Esophagus (tissue), 2 donors: ENCODE data around the gene TAOK2. TPM values are rescaled to one million over a fixed set of nuclear protein-coding genes. Genes with fewer than 3 reads are reported as not detected.

Experiments used
- H3K27ac ChIP-seq, 2 donors: one replicate each; pipeline ENCODE4 v1.5.1; 2013; ENCODE audit warnings: low read depth in 2 of 2, mild to moderate bottlenecking in 2 of 2, inconsistent platforms in 1 of 2, low read length in 1 of 2, moderate library complexity in 1 of 2
- H3K27me3 ChIP-seq, 2 donors: one replicate each; pipeline ENCODE4 v1.6.1; 2013; ENCODE audit warnings: low read length in 2 of 2, control low read depth in 1 of 2, mild to moderate bottlenecking in 1 of 2; ENCODE audit not compliant: insufficient read depth in 2 of 2, control insufficient read depth in 1 of 2
- H3K36me3 ChIP-seq, 2 donors: one replicate each; pipeline ENCODE4 v1.6.1; 2013; ENCODE audit warnings: low read length in 1 of 2; ENCODE audit not compliant: control insufficient read depth in 2 of 2, insufficient read depth in 2 of 2
- H3K4me1 ChIP-seq, 2 donors: one replicate each; pipeline ENCODE4 v1.6.1; 2013; ENCODE audit warnings: low read length in 1 of 2; ENCODE audit not compliant: control insufficient read depth in 2 of 2, insufficient read depth in 2 of 2
- H3K4me3 ChIP-seq, 2 donors: one replicate each; pipeline ENCODE4 v1.5.1; 2013; ENCODE audit warnings: low read length in 2 of 2, mild to moderate bottlenecking in 2 of 2, low read depth in 1 of 2, moderate library complexity in 1 of 2
- H3K9me3 ChIP-seq, 2 donors: one replicate each; pipeline ENCODE4 v1.6.1; 2013; ENCODE audit warnings: mild to moderate bottlenecking in 2 of 2, low read depth in 1 of 2, low read length in 1 of 2, moderate library complexity in 1 of 2; ENCODE audit not compliant: control insufficient read depth in 2 of 2, insufficient read depth in 1 of 2
- WGBS, 2 donors: extraction: QIAGEN DNeasy Blood & Tissue Kit; methylation state at CpG; one replicate each; pipeline ENCODE4 v1.1.7; 2013; 5-methylcytosine and 5-hydroxymethylcytosine counted together
- polyA plus RNA-seq, 2 donors: library from polyadenylated mRNA; stranded (reverse); fragments of 200-250 nt; gene quantifications; one replicate each; pipeline ENCODE4 v1.2.3, GENCODE V29; 2013
- donor health status: healthy with polysubstance abuse.
- donor health status: Bipolar disorder and iron deficiency.

TAOK2 gene
- polyA plus RNA-seq, 2 donors, result 15.6 to 30.2 TPM

DNA sequence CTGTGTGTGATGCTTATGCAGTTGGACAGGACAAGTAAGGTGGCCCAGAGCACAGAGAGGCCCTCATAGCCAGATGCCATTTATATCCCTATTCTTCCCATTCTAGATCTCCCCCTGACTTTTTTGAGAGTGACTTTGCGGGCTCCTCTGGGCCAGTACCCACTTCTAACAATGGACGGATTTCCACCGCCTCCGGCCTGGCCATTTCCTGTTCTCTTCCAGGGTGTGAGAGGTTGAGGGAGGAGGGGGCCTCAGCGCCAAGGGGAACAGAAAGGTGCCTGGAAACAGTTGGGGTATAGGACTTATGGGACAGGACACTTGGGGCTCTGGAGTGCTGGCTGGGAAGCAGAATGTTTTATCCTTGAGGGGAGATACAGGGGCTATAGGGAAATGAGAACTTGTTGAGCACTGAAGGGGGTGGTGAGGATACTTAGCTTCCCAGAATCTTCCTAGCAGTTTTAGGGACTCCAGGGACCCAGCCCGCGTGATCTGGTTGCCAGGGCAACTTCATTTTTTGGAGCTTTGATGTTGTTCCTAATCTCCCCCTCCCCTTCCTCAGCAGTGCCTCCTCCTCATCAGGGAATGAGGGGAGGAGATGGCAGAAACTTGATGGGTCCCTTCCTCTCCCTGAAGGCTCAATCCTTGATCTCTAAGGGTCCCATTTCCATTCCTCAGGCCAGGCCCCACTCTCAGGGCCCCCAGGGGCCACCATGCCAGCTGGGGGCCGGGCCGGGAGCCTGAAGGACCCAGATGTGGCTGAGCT, 3.6 kb downstream of the TAOK2 start:
- 80 to 84% methylated on average over 9 of the region's 9 CpGs for WGBS, 2 donors
- Histone ChIP-seq H3K27ac (no peak overlapping the region), H3K4me1 (peaks cover 10 to 16% of the 10 kb centered on the region in 2 donors), H3K27me3 (no peaks in the 10 kb centered on the region), H3K4me3 (no peak overlapping the region), H3K9me3 (no peaks in the 10 kb centered on the region), H3K36me3 (peaks cover 20 to 30% of the 10 kb centered on the region in 2 donors)

- Histone ChIP-seq H3K4me1 (peaks cover 10 to 16% of the 10 kb centered on the region in 2 donors), H3K4me3 (no peak overlapping the region), H3K27me3 (no peaks in the 10 kb centered on the region), H3K36me3 (peaks cover 25 to 38% of the 10 kb centered on the region in 2 donors), H3K9me3 (no peaks in the 10 kb centered on the region), H3K27ac (no peak overlapping the region)
- WGBS, 2 donors, result 93 to 95% methylated on average over 9 of the region's 9 CpGs
Observed at GRCh38 chr16:29978081-29978480, 4.4 kb downstream of the TAOK2 start.

- Histone ChIP-seq H3K36me3 (peaks cover 31 to 44% of the 10 kb centered on the region in 2 donors), H3K27ac (no peak overlapping the region), H3K9me3 (no peaks in the 10 kb centered on the region), H3K4me1 (peaks cover 7 to 16% of the 10 kb centered on the region in 2 donors), H3K4me3 (no peak overlapping the region), H3K27me3 (no peaks in the 10 kb centered on the region)
- 90% methylated on average over 9 of the region's 9 CpGs for WGBS, 2 donors
Observed at GRCh38 chr16:29978564-29979270, 5.0 kb downstream of the TAOK2 start.

DNA sequence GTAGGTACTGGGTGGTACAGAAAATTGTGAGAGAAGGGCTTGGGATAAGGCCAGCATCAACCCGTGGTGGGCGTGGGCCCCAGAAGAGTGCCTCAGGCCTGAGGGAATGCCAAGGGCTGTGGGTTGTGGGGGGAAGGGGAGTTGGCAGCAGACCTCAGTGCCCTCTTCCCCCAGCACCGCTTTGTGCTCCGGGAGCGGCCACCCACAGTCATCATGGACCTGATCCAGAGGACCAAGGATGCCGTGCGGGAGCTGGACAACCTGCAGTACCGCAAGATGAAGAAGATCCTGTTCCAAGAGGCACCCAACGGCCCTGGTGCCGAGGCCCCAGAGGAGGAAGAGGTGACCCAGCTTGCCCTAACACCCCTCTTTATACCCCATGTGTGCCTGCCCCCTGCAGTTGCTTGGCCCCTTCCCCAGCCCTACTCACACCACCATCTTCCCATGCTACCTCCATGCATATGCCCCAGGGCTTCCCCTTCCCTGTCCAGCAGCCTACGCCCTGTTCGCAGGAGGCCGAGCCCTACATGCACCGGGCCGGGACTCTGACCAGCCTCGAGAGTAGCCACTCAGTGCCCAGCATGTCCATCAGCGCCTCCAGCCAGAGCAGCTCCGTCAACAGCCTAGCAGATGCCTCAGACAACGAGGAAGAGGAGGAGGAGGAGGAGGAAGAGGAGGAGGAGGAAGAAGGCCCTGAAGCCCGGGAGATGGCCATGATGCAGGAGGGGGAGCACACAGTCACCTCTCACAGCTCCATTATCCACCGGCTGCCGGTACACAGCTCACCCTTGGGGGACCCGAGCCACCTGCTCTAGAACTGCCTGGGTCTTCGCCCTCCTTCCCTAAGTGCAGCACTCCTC, 9.1 kb downstream of the TAOK2 start:
- Histone ChIP-seq H3K27me3 (no peaks in the 10 kb centered on the region), H3K4me3 (no peak overlapping the region), H3K4me1 (no peaks in the 10 kb centered on the region), H3K27ac (no peak overlapping the region), H3K9me3 (no peaks in the 10 kb centered on the region), H3K36me3 (peaks cover 45 to 79% of the 10 kb centered on the region in 2 donors)
- 86 to 88% methylated on average over 21 to 24 of the region's 24 CpGs for WGBS, 2 donors

GRCh38 chr16:29983420-29984136, 9.9 kb downstream of the TAOK2 start:
- no peaks in the 10 kb centered on the region for H3K27me3 ChIP-seq
- H3K4me1 ChIP-seq, result no peaks in the 10 kb centered on the region
- H3K36me3 ChIP-seq, result peaks cover 37 to 79% of the 10 kb centered on the region in 2 donors
- H3K4me3 ChIP-seq, result no peak overlapping the region
- no peaks in the 10 kb centered on the region for H3K9me3 ChIP-seq
- 86 to 89% methylated on average over 12 of the region's 12 CpGs for WGBS, 2 donors
- H3K27ac ChIP-seq, result no peak overlapping the region

- 85 to 87% methylated on average over 6 of the region's 6 CpGs for WGBS, 2 donors
- peaks cover 35 to 77% of the 10 kb centered on the region in 2 donors for H3K36me3 ChIP-seq
Observed at GRCh38 chr16:29984137-29984763, 10.6 kb downstream of the TAOK2 start.

GRCh38 chr16:29984764-29985147, 11.1 kb downstream of the TAOK2 start:
- no peaks in the 10 kb centered on the region for H3K4me1 ChIP-seq
- no peaks in the 10 kb centered on the region for H3K27me3 ChIP-seq
- peaks cover 31 to 74% of the 10 kb centered on the region in 2 donors for H3K36me3 ChIP-seq
- WGBS, 2 donors, result 87 to 92% methylated on average over 5 of the region's 5 CpGs
- no peak overlapping the region for H3K27ac ChIP-seq
- H3K9me3 ChIP-seq, result no peaks in the 10 kb centered on the region
- no peak overlapping the region for H3K4me3 ChIP-seq

More at GRCh38 chr16:29984137-29984763, 10.6 kb downstream of the TAOK2 start:
- H3K27me3 ChIP-seq, result no peaks in the 10 kb centered on the region
- H3K9me3 ChIP-seq, result no peaks in the 10 kb centered on the region
- H3K27ac ChIP-seq, result no peak overlapping the region
- no peaks in the 10 kb centered on the region for H3K4me1 ChIP-seq
- H3K4me3 ChIP-seq, result no peak overlapping the region

DNA sequence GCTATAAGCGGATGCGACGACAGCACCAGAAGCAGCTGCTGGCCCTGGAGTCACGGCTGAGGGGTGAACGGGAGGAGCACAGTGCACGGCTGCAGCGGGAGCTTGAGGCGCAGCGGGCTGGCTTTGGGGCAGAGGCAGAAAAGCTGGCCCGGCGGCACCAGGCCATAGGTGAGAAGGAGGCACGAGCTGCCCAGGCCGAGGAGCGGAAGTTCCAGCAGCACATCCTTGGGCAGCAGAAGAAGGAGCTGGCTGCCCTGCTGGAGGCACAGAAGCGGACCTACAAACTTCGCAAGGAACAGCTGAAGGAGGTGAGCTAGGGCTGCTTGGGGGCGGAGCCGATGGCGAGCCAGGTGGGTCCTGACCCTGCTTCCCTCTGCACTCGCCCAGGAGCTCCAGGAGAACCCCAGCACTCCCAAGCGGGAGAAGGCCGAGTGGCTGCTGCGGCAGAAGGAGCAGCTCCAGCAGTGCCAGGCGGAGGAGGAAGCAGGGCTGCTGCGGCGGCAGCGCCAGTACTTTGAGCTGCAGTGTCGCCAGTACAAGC, 11.7 kb downstream of the TAOK2 start:
- peaks cover 31 to 69% of the 10 kb centered on the region in 2 donors for H3K36me3 ChIP-seq
- WGBS, 2 donors, result 95 to 96% methylated on average over 28 of the region's 28 CpGs
- no peak overlapping the region for H3K4me3 ChIP-seq
- H3K27me3 ChIP-seq, result no peaks in the 10 kb centered on the region
- no peaks in the 10 kb centered on the region for H3K4me1 ChIP-seq
- no peaks in the 10 kb centered on the region for H3K9me3 ChIP-seq
- no peak overlapping the region for H3K27ac ChIP-seq
